ENCODE data around the gene AMOTL1.

- TF ChIP-seq CTCF (IDR thresholded peaks at IDR 0.05 in 4 of 5, conservative IDR thresholded peaks at IDR 0.05 in 1 of 5) (no peak), POLR2A (IDR thresholded peaks at IDR 0.05) (no peak)
These were observed 157.5 kb downstream of the AMOTL1 start for GRCh38 chr11:94925422-94926270.
